ENCODE data around the gene PDE7B.

DNA sequence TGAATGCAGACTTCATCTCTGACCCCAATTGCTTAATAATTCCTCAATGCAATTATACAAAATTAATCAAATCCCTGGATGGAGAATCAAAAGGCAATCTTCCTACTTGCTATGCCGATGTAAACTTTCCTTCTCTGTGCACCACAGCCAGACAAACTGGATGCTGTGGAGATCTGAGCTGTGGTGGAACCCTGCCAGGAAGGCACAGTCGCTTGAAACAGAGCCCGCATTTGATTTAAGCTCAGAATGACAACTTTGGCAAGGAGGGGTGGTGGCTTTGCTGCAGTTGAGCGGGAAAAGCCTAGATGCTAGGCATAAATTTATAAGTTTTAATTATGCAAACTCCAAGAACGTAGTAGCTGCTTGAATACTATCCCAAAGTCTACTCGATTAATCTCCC, 207.8 kb downstream of the PDE7B start:
- TF ChIP-seq CTCF (IDR thresholded peaks at IDR 0.05; ENCODE audit: low read length) = no peak
- no peak for TF ChIP-seq EZH2 (IDR thresholded peaks at IDR 0.05; ENCODE audit: borderline replicate concordance, low read length)

Measured in OCI-LY1 (cell line).